Kidney glomerular epithelial cell (primary cell): ENCODE results near the gene PLCG2.
"Not testable (repeated sequence)": the region's sequence is repeated elsewhere in the genome, so short reads cannot be mapped to it uniquely, and the experiment has no call there.

Source experiments
- DNase-seq: peaks from one replicate; lab custom pipeline; 2025; lab: John Stamatoyannopoulos, UW

Gene PLCG2

GRCh38 chr16:81913222-81913621 is 134.1 kb downstream of the PLCG2 start:
- DNase-seq, result no peak

GRCh38 chr16:81917375-81917774 is 138.3 kb downstream of the PLCG2 start:
- DNase-seq, result no peak

- no peak for DNase-seq
Observed at GRCh38 chr16:81918927-81919326, 139.8 kb downstream of the PLCG2 start.

GRCh38 chr16:81920498-81920897 is 141.4 kb downstream of the PLCG2 start:
- DNase-seq, result no peak

GRCh38 chr16:81921085-81921814 is 142.2 kb downstream of the PLCG2 start:
- DNase-seq, result no peak

GRCh38 chr16:81921843-81922584 is 142.9 kb downstream of the PLCG2 start:
- DNase-seq, result no peak

GRCh38 chr16:81923296-81923695 is 144.2 kb downstream of the PLCG2 start:
- no peak for DNase-seq

- DNase-seq, result no peak
Observed at GRCh38 chr16:81925016-81925415, 145.9 kb downstream of the PLCG2 start.

GRCh38 chr16:81926036-81926435 is 146.9 kb downstream of the PLCG2 start:
- no peak for DNase-seq

- DNase-seq, result no peak
Observed at GRCh38 chr16:81927561-81928185, 148.6 kb downstream of the PLCG2 start.

- no peak for DNase-seq
Observed at GRCh38 chr16:81928271-81928918, 149.3 kb downstream of the PLCG2 start.

- DNase-seq, result no peak
Observed at GRCh38 chr16:81928975-81929374, 149.9 kb downstream of the PLCG2 start.

- DNase-seq, result no peak
Observed at GRCh38 chr16:81929841-81930240, 150.8 kb downstream of the PLCG2 start.

GRCh38 chr16:81931927-81932326 is 152.8 kb downstream of the PLCG2 start:
- no peak for DNase-seq

- no peak for DNase-seq
Observed at GRCh38 chr16:81932668-81933067, 153.6 kb downstream of the PLCG2 start.

GRCh38 chr16:81933361-81933760 is 154.3 kb downstream of the PLCG2 start:
- no peak for DNase-seq

GRCh38 chr16:81934711-81935110 is 155.6 kb downstream of the PLCG2 start:
- DNase-seq, result not testable (repeated sequence)

- DNase-seq, result no peak
Observed at GRCh38 chr16:81936209-81937000, 157.3 kb downstream of the PLCG2 start.

GRCh38 chr16:81937305-81938038 is 158.4 kb downstream of the PLCG2 start:
- no peak for DNase-seq

- DNase-seq, result no peak
Observed at GRCh38 chr16:81938326-81939163, 159.5 kb downstream of the PLCG2 start.
